NCI-H748 (cell line): ENCODE measurements around the gene DNAJC18.

Experiments
- DNase-seq: peaks from one replicate; lab custom pipeline; 2025; ENCODE audit not compliant: unreplicated experiment; lab: John Stamatoyannopoulos, UW

The DNAJC18 gene

GRCh38 chr5:139371482-139372435, 67.6 kb downstream of the DNAJC18 start:
- no peak for DNase-seq

GRCh38 chr5:139369181-139369580, 70.1 kb downstream of the DNAJC18 start:
- DNase-seq, result no peak

GRCh38 chr5:139368613-139369012, 70.7 kb downstream of the DNAJC18 start:
- no peak for DNase-seq

GRCh38 chr5:139364466-139364865, 74.9 kb downstream of the DNAJC18 start:
- no peak for DNase-seq

GRCh38 chr5:139363937-139364336, 75.4 kb downstream of the DNAJC18 start:
- no peak for DNase-seq

- no peak for DNase-seq
Measured at GRCh38 chr5:139361835-139362429, 77.4 kb downstream of the DNAJC18 start.

GRCh38 chr5:139360384-139360783, 78.9 kb downstream of the DNAJC18 start:
- DNase-seq, result no peak
